Heart left ventricle (tissue), 16 donors: ENCODE results near the gene CENPS. TPM values are rescaled to one million over a fixed set of nuclear protein-coding genes. Genes with fewer than 3 reads are reported as not detected.

Source experiments
- ATAC-seq, 4 donors: fragments of 200-7000 bp; cut with Tn5 transposase; one replicate each; pipeline ENCODE4 v1.9.1; 2020 to 2022; ENCODE audit warnings: moderate library complexity in 4 of 4, mild to moderate bottlenecking in 3 of 4, moderate number of reproducible peaks in 1 of 4
- DNase-seq, 5 donors: peaks; one replicate each; pipeline ENCODE4 v3.0.0-alpha.2; 2020
- H3K27ac ChIP-seq, 12 donors: fragments of 200-600 bp; sonication (generic) in 4 of 12; one replicate each; pipeline versions ENCODE4 v1.5.0 to v1.8.0; 2016 to 2022; ENCODE audit warnings: mild to moderate bottlenecking in 2 of 12
- H3K27me3 ChIP-seq, 9 donors: fragments of 200-600 bp; sonication (generic) in 2 of 9; one replicate each; pipeline versions ENCODE4 v1.5.1 to v1.8.0; 2016 to 2022; ENCODE audit warnings: mild to moderate bottlenecking in 3 of 9
- H3K36me3 ChIP-seq, 9 donors: fragments of 200-600 bp; sonication (generic) in 2 of 9; one replicate each; pipeline versions ENCODE4 v1.5.0 to v1.8.0; 2018 to 2022; ENCODE audit warnings: mild to moderate bottlenecking in 2 of 9
- H3K4me1 ChIP-seq, 12 donors: fragments of 200-600 bp; sonication (generic) in 4 of 12; one replicate each; pipeline versions ENCODE4 v1.5.0 to v1.8.0; 2016 to 2022; ENCODE audit warnings: mild to moderate bottlenecking in 3 of 12
- H3K4me3 ChIP-seq, 12 donors: fragments of 200-600 bp; sonication (generic) in 4 of 12; one replicate each; pipeline versions ENCODE4 v1.5.0 to v1.8.0; 2017 to 2022; ENCODE audit warnings: mild to moderate bottlenecking in 9 of 12, moderate library complexity in 4 of 12
- H3K9me3 ChIP-seq, 12 donors: fragments of 200-600 bp; sonication (generic) in 4 of 12; one replicate each; pipeline versions ENCODE4 v1.5.0 to v1.8.0; 2016 to 2022; ENCODE audit warnings: mild to moderate bottlenecking in 1 of 12
- POLR2A ChIP-seq, 2 donors: fragments of 450-650 bp; IDR thresholded peaks; one replicate each; pipeline ENCODE4 v1.6.1; 2017; ENCODE audit warnings: antibody characterized with exemption in 2 of 2, mild to moderate bottlenecking in 2 of 2, moderate library complexity in 2 of 2
- WGBS, 4 donors: extraction: QIAGEN DNeasy Blood & Tissue Kit in 2 of 4; methylation state at CpG; one replicate each; pipeline versions ENCODE4 v1.1.5 to v1.1.7; 2013 to 2018; 5-methylcytosine and 5-hydroxymethylcytosine counted together
- intact Hi-C, 10 donors: fragments of 100-400 bp; cut with DNase I; formaldehyde crosslinking; loops; one replicate each; pipeline versions ENCODE4 v1.11.1 to v1.14.2; 2022
- polyA plus RNA-seq, 2 donors: library from polyadenylated mRNA; stranded (reverse); fragments of 200-250 nt; gene quantifications; one replicate each; pipeline ENCODE4 v1.2.3, GENCODE V29; 2013
- total RNA-seq, 9 donors: library from RNA; depleted of rRNA in 2 of 9; stranded (reverse); fragments of >200 nt in 2 of 9; fragmentation: NEBNext Ultra II Directional in 3 of 9; extraction: Animal tissue kit (Norgen Biotek cat#: 25700) in 3 of 9; gene quantifications; one replicate each; pipeline versions ENCODE4 v1.1.0 to v1.2.4, GENCODE V29; 2016 to 2023
- TF ChIP-seq, protein P1 (sequence below), 12 donors: fragments of 200-600 bp; sonication (generic) in 4 of 12; IDR thresholded peaks; one replicate each; pipeline versions ENCODE4 v1.5.0 to v1.8.0; 2018 to 2022; ENCODE audit warnings: antibody characterized with exemption in 12 of 12, mild to moderate bottlenecking in 5 of 12
- donor health status: ischemic (EF 13 %, LVEDD 7.1; RV severe dilation, severe dysfunction).
- donor health status: healthy with polysubstance abuse.
- donor health status: DM: no; HTN: yes; CAD: no.
- donor health status: DM: no; HTN: no; CAD: no.
- donor health status: ischemic (EF 25% LVEDD 6.9; RV normal size, moderate dysfunction).
- donor health status: ischemic (EF 25% LVEDD 5.7; RV mildly dilated, moderate dysfunction).
- donor health status: healthy.
- donor health status: DM: yes; HTN: yes; CAD: no.
- donor health status: ischemic (EF 35%, LVEDD 5.7; RV mildly dilated, moderate dysfunction).
- donor health status: nonischemic (EF 11% LVEDD 7.7; RV severe dilation, severe dysfunction).
- donor health status: DM: yes; HTN: yes; CAD: no.
- donor health status: PGD.
- donor health status: ischemic (EF 29% LVEDD 5.4; RV normal size, mild dysfunction).
- donor health status: nonischemic (EF 23%, LVEDD 6.1; RV moderate dilation, normal function).

The CENPS gene
- total and polyA plus RNA-seq, 11 donors, result 2.4 to 11.6 (median 8.2) TPM

DNA sequence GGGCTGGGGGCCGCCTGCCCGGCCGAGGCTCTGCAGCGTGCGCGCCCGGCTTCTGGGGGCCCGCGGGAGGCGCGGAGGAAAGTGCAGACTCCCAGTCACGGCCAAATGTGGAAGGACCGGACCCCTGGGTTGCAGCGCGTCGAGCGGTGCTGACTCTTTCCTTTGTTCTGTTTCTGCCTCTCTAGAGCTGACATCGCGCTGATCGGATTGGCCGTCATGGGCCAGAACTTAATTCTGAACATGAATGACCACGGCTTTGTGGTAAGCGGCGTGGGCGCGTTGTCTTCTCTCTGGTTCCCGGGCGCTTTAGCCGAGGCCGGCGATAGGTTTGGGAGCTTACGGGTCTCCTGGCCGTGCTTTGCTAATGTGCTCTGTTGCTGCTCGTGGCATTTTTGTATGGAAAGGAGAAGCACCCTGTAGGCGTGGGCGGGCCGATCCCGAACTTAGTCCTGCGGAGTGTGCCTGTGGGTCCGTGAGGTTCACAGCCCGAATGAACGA lies 30.7 kb upstream of the CENPS start:
- no peak for ATAC-seq
- TF ChIP-seq, protein P1, sequence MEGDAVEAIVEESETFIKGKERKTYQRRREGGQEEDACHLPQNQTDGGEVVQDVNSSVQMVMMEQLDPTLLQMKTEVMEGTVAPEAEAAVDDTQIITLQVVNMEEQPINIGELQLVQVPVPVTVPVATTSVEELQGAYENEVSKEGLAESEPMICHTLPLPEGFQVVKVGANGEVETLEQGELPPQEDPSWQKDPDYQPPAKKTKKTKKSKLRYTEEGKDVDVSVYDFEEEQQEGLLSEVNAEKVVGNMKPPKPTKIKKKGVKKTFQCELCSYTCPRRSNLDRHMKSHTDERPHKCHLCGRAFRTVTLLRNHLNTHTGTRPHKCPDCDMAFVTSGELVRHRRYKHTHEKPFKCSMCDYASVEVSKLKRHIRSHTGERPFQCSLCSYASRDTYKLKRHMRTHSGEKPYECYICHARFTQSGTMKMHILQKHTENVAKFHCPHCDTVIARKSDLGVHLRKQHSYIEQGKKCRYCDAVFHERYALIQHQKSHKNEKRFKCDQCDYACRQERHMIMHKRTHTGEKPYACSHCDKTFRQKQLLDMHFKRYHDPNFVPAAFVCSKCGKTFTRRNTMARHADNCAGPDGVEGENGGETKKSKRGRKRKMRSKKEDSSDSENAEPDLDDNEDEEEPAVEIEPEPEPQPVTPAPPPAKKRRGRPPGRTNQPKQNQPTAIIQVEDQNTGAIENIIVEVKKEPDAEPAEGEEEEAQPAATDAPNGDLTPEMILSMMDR (IDR thresholded peaks at IDR 0.05), result no peak
- TF ChIP-seq POLR2A (IDR thresholded peaks at IDR 0.05), result no peak
- WGBS, 4 donors, result 1 to 2% (median 2%) methylated on average over 32 to 42 of the region's 42 CpGs
- intact Hi-C loops, result no loop called here
- Histone ChIP-seq H3K27ac (peak overlapping the region; percentile 59 to 97 (median 92)), H3K9me3 (peaks cover 0 to 5% (median 0%) of the 10 kb centered on the region in 12 donors), H3K4me3 (peak overlapping the region; percentile 80 to 98 (median 90)), H3K36me3 (peaks cover 0 to 31% (median 24%) of the 10 kb centered on the region in 9 donors), H3K27me3 (no peaks in the 10 kb centered on the region), H3K4me1 (peaks cover 0 to 47% (median 15%) of the 10 kb centered on the region in 12 donors)
- DNase-seq, result peak; percentile 22 to 75 (median 36)

DNA sequence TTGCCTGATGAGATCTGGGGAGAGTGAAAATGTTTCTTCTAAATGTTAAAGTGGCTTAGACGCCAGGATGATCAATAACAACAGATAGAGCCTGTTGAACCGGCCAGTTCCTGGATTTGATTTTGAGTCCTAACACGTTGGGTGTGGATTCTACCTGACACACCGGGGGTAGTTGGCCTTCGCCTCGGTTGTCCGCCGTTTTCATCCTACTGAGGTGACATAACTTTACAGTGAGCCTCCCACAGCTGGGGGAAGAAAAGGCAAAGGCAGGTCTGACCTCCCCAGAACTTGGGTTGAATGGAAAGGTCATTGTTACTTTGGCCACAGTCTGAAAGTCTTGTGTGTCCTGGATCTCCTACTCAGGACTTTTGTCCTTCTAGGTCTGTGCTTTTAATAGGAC lies 30.2 kb upstream of the CENPS start:
- 56 to 62% (median 58%) methylated on average over 8 of the region's 8 CpGs for WGBS, 4 donors
- peak overlapping the region in 5 of 12 donors; percentile 91 to 97 (median 93) for H3K27ac ChIP-seq
- no peaks in the 10 kb centered on the region for H3K9me3 ChIP-seq
- intact Hi-C loops, result no loop called here
- no peak for TF ChIP-seq POLR2A (IDR thresholded peaks at IDR 0.05)
- TF ChIP-seq, protein P1 (IDR thresholded peaks at IDR 0.05), result no peak
- peaks cover 0 to 47% (median 15%) of the 10 kb centered on the region in 12 donors for H3K4me1 ChIP-seq
- ATAC-seq (no peak), DNase-seq (no peak)
- peaks cover 0 to 36% (median 30%) of the 10 kb centered on the region in 9 donors for H3K36me3 ChIP-seq
- peak overlapping the region in 11 of 12 donors; percentile 80 to 98 (median 89) for H3K4me3 ChIP-seq
- H3K27me3 ChIP-seq, result no peaks in the 10 kb centered on the region

DNA sequence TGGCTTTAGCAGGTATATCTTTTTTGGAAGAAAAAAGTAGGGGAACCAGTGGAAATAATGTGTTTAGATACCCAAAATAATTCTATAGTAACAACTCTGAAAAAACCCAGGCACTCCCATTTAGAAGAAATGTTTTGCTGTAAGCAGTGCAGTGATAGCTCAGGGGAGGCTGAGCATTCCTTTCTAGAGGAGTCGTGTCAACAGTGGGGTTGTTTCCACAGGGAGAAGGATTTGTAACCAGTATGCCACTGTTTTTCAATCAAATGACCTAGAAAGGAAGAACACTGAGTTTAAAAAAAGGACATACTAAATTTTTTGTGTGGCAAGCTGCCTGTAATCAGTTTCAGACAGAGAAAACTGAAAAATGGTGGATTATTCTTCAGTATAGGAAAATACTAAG lies 29.0 kb upstream of the CENPS start:
- DNase-seq, result no peak
- peak overlapping the region in 2 of 12 donors; percentile 89 to 98 for H3K4me3 ChIP-seq
- H3K9me3 ChIP-seq, result no peaks in the 10 kb centered on the region
- ATAC-seq, result no peak
- peak overlapping the region in 1 of 12 donors; percentile 96 for H3K27ac ChIP-seq
- WGBS, 4 donors, result 57 to 74% (median 69%) methylated on average over 1 of the region's 1 CpG
- intact Hi-C loops, result no loop called here
- H3K36me3 ChIP-seq, result peaks cover 0 to 49% (median 42%) of the 10 kb centered on the region in 9 donors
- TF ChIP-seq, protein P1 (IDR thresholded peaks at IDR 0.05), result no peak
- no peak for TF ChIP-seq POLR2A (IDR thresholded peaks at IDR 0.05)
- peaks cover 0 to 47% (median 15%) of the 10 kb centered on the region in 12 donors for H3K4me1 ChIP-seq
- H3K27me3 ChIP-seq, result no peaks in the 10 kb centered on the region

DNA sequence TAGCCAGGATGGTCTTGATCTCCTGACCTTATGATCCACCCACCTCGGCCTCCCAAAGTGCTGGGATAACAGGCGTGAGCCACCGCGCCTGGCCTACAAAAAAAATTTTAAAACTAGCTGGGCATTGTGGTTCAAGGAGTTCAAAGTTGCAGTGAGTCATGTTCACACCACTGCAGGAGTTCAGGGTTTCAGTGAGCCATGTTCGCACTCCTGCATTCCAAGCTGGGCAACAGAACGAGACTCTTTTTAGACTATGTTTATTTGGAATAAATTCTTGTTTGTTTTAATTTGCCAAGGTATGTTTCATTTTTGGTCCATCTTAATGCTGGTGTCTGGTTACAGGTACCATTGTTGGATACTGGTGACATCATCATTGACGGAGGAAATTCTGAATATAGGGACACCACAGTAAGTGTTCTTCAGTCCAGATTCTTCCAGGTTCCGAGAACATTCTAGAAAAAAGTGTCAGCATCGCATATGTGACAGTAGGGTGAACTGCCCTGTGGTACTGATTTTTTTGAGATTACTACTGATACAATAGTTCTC lies 27.4 kb upstream of the CENPS start:
- peaks cover 0 to 43% (median 12%) of the 10 kb centered on the region in 12 donors for H3K4me1 ChIP-seq
- DNase-seq (no peak), ATAC-seq (no peak)
- H3K27me3 ChIP-seq, result no peaks in the 10 kb centered on the region
- intact Hi-C loops, result no loop called here
- H3K4me3 ChIP-seq, result no peak overlapping the region
- H3K36me3 ChIP-seq, result peaks cover 0 to 64% (median 58%) of the 10 kb centered on the region in 9 donors
- WGBS, 4 donors, result 97 to 99% (median 98%) methylated on average over 9 of the region's 9 CpGs
- peak overlapping the region in 1 of 12 donors; percentile 15 for H3K27ac ChIP-seq
- no peaks in the 10 kb centered on the region for H3K9me3 ChIP-seq
- TF ChIP-seq POLR2A (IDR thresholded peaks at IDR 0.05), result no peak
- TF ChIP-seq, protein P1 (IDR thresholded peaks at IDR 0.05), result no peak
